GM21825 (cell line): ENCODE results near the gene CLBA1.
"Not testable (repeated sequence)": the region's sequence is repeated elsewhere in the genome, so short reads cannot be mapped to it uniquely, and the experiment has no call there.

ENCODE experiments used
- ATAC-seq: cut with Tn5 transposase; IDR thresholded peaks from one replicate; pipeline ENCODE4 v1.9.1; 2021; ENCODE audit warnings: mild to moderate bottlenecking, moderate library complexity; ENCODE audit not compliant: unreplicated experiment

Gene CLBA1

GRCh38 chr14:104985675-104986486 is at the start of gene CLBA1:
TSS of gene CLBA1 (plus strand) at chr14:104985788. CDS start at chr14:104986432, 644 bp downstream.
- ATAC-seq, result peak; percentile 94

DNA sequence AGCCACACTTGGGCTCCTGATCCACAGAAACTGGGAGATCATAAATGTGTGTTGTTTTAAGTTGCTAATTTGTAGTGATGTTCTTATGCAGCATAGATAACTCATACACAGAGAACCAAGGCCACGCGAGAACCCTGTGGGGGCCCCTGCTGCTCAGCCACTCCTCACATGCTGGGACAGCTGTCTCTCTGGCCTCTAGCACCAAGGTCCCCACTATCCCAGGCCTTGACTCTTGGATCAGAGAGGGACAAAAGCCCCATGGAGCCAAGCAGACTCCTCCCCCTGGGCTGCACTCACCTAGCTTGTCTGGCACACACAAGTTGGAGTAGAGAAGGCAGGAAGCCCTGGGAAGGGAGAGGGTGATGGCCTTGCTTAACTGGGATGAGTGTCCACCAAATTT is 49.6 kb upstream of the CLBA1 start:
- ATAC-seq, result no peak

DNA sequence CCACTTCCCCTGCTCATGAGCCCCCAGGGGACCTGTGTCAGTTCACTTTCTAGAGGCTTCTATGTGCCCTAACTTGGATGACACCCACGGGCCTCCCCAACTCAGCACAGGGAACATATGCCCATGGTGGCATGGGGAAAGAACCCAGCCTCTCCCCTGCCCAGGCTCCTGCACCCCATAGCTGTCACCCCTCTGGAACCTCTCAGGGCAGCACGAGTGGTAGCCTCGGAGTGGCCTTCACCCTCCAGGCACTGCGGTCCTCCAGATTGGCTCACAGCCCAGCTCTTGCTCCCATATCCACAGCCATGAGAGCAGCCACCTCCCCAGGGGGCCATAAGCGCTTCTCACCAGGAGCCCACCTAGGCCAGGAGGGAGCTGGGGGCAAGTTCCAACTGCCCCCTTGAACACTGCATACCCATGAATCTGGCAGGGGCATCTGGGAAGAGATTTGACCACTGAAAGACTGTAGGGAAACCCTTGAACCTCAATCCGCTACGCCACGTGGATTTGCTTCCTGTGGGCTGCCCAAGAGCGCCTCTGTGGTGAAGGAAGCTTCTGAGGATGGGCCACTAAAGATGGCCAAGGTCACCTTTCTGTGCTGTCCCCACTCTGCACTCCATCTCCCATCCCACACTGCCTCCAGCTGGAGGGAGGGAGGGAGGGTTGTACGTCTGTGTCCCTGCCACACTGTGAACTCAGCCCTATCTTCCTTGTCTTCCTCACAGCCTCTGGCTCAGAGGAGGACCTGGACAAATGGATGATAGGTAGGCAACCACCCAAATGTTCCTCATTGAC is 49.0 kb upstream of the CLBA1 start:
- no peak for ATAC-seq

- no peak for ATAC-seq
Measured at GRCh38 chr14:104937161-104937560, 48.4 kb upstream of the CLBA1 start.

GRCh38 chr14:104937694-104938365 is 47.8 kb upstream of the CLBA1 start:
- no peak for ATAC-seq

- no peak for ATAC-seq
Measured at GRCh38 chr14:104938436-104938835, 47.2 kb upstream of the CLBA1 start.

- ATAC-seq, result no peak
Measured at GRCh38 chr14:104938960-104939359, 46.6 kb upstream of the CLBA1 start.

DNA sequence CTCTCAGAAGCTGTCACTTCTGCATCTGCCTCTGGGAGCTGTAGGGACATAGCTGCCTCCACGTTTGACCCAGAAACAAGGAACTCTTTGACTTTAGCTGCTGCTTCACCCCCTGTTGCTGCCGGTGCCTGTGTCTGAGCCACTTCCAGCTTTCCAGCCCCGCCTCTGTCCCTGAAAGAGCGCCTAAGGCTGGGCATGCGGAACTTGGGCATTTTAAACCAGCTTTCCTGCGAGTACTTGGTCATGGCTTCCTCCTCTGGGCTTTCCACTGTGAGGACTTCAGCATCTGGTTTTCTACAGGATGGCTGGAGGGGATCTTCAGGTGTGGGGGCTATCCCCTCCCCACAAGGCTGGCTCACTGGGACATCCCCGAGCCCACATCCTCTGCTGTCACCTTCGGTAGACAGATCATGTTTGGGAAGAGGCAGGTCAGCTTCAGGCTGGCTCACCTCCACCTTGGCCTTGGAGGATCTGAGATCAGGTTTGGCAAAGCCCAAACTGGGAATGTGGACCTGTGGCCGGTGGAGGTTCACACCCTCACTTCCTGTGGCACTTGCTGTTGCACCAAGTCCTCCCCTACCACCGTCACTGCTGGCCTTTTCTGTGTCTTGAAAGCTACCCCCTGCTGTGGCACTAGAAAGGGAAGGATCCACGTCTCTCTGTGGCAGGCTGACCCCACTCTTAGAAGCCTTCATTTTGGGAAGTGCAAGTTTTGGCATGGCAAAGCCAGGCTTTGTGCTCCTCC is 45.8 kb upstream of the CLBA1 start:
- ATAC-seq, result no peak

DNA sequence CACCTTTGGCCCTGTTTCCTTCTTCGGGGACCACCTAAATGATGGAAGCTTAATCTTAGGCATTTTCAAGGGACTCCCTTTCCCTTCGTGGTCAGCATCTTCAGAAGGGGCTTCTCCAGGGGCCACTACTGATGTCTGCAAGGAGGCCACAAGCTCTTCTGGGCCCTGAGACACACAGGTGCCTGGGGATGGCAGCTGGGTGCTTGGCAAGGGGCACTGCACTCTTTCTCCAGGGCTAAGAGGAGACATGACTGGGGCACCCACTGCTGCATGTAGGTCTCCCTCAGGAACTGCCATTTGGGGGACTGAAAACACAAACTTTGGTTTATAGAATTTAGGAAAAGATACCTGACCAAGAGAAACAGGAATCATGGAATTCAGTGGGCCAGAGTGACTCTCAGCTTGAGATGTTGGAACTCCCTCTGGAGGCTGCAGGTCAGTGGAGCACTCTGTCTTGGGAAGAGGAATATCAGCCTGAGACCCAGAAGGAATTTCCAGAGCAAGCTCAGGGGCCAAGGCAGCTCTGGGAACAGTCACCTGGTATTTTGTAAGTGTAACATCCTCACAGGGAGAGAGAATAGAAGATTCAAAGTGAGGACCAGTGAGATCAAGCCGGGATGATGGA is 45.0 kb upstream of the CLBA1 start:
- no peak for ATAC-seq

DNA sequence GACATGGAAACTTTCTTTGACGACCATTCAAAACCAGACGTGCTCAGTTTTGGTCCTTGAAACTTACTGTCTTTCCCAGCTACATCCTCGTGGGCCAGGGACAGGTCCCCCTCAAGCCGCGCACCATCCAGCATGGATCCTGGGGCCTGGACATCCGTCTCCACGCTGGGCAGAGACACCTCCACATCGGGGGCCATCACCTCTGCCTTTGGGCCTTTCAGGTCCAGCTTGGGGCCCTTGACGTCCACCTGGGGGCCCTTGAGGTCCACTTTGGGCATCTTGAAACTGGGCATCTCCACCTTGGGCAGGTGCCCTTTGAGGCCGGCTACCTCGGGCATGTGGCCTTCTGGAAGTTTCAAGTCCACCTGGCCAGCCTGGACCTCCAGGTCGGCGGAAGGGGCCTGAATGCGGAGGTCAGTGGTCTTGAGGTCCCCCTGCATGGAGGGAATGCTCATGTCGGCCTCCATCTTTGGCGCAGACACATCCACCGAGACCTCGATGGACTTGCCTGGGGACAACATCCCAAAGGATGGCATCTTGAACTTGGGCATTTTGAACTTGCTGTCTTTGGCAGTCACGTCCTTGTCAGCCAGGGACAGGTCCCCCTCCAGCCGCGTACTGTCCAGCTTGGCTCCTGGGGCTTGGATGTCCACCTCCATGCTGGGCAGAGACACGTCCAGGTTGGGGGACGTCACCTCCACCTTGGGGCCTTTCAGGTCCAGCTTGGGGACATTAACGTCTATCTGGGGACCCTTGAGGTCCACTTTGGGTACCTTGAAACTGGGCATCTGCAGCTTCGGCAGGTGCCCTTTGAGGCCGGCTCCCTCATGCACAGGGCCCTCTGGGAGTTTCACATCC is 43.9 kb upstream of the CLBA1 start:
- no peak for ATAC-seq

DNA sequence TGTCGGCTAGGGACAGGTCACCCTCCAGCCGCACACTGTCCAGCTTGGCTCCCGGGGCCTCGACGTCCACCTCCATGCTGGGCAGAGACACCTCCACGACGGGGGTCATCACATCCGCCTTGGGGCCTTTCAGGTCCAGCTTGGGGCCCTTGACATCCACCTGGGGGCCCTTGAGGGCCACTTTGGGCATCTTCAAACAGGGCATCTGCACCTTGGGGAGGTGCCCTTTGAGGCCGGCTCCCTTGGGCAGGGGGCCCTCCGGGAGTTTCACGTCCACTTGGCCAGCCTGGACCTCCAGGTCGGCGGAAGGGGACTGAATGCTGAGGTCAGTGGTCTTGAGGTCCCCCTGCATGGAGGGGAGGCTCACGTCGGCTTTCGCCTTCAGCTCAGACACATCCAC is 43.0 kb upstream of the CLBA1 start:
- ATAC-seq, result no peak

DNA sequence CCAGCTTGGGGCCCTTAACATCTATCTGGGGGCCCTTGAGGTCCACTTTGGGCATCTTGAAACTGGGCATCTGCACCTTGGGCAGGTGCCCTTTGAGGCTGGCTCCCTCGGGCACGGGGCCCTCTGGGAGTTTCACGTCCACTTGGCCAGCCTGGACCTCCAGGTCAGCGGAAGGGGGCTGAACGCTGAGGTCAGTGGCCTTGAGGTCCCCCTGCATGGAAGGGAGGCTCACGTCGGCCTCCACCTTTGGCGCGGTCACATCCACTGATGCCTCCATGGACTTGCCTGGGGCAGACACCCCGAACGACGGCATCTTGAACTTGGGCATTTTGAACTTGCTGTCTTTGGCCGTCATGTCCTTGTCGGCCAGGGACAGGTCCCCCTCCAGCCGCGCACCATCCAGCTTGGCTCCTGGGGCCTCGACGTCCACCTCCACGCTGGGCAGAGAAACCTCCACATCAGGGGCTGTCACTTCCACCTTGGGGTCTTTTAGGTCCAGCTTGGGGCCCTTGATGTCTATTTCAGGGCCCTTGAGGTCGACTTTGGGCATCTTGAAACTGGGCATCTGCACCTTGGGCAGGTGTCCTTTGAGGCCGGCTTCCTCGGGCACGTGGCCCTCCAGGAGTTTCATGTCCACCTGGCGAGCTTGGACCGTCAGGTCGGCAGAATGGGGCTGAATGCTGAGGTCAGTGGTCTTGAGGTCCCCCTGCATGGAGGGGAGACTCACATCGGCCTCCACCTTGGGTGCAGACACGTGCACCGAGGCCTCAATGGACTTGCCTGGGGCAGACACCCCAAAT is 42.2 kb upstream of the CLBA1 start:
- ATAC-seq, result not testable (repeated sequence)

GRCh38 chr14:104944016-104944308 is 41.6 kb upstream of the CLBA1 start:
- ATAC-seq, result not testable (repeated sequence)

GRCh38 chr14:104944436-104945205 is 41.0 kb upstream of the CLBA1 start:
- not testable (repeated sequence) for ATAC-seq

DNA sequence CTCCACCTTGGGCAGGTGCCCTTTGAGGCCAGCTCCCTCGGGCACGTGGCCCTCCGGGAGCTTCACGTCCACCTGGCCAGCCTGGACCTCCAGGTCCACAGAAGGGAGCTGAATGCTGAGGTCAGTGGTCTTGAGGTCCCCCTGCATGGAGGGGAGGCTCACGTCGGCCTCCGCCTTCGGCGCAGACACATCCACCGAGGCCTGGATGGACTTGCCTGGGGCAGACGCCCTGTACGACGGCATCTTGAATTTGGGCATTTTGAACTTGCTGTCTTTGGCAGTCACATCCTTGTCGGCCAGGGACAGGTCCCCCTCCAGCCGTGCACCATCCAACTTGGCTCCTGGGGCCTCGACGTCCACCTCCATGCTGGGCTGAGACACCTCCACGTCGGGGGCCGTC is 40.3 kb upstream of the CLBA1 start:
- not testable (repeated sequence) for ATAC-seq

- not testable (repeated sequence) for ATAC-seq
Measured at GRCh38 chr14:104945986-104946965, 39.3 kb upstream of the CLBA1 start.

GRCh38 chr14:104947201-104947600 is 38.4 kb upstream of the CLBA1 start:
- ATAC-seq, result not testable (repeated sequence)
